ENCODE data around the gene METTL24.

Gene METTL24

GRCh38 chr6:110378552-110378951 is 20.4 kb upstream of the METTL24 start:
- H3K27me3 Mint-ChIP-seq: no peaks in the 10 kb centered on the region

GRCh38 chr6:110369066-110369465 is 10.9 kb upstream of the METTL24 start:
- Mint-ChIP-seq H3K27me3 (peaks cover 4% of the 10 kb centered on the region), H3K4me1 (ENCODE audit: low read depth) (no peaks in the 10 kb centered on the region), H3K9me3 (no peaks in the 10 kb centered on the region), H3K27ac (no peak overlapping the region), H3K4me3 (no peak overlapping the region), H3K36me3 (ENCODE audit: low read depth) (no peaks in the 10 kb centered on the region)
- intact Hi-C loops (cut with micrococcal nuclease): no loop called here

More at GRCh38 chr6:110378552-110378951, 20.4 kb upstream of the METTL24 start:
- Mint-ChIP-seq H3K9me3 (peaks cover 8% of the 10 kb centered on the region), H3K36me3 (ENCODE audit: low read depth) (no peaks in the 10 kb centered on the region), H3K4me3 (no peak overlapping the region), H3K27ac (no peak overlapping the region), H3K4me1 (ENCODE audit: low read depth) (no peaks in the 10 kb centered on the region)
- intact Hi-C loops (cut with micrococcal nuclease): no loop called here

- Mint-ChIP-seq H3K27me3 (peaks cover 4% of the 10 kb centered on the region), H3K27ac (no peak overlapping the region), H3K36me3 (ENCODE audit: low read depth) (no peaks in the 10 kb centered on the region), H3K4me3 (no peak overlapping the region), H3K9me3 (no peaks in the 10 kb centered on the region), H3K4me1 (ENCODE audit: low read depth) (no peaks in the 10 kb centered on the region)
- intact Hi-C loops (cut with micrococcal nuclease): no loop called here
Observed at GRCh38 chr6:110368284-110368683, 10.1 kb upstream of the METTL24 start.

- Mint-ChIP-seq H3K4me1 (ENCODE audit: low read depth) (no peaks in the 10 kb centered on the region), H3K27ac (no peak overlapping the region), H3K36me3 (ENCODE audit: low read depth) (no peaks in the 10 kb centered on the region), H3K4me3 (no peak overlapping the region), H3K27me3 (peaks cover 6% of the 10 kb centered on the region), H3K9me3 (no peaks in the 10 kb centered on the region)
- intact Hi-C loops (cut with micrococcal nuclease): no loop called here
Observed at GRCh38 chr6:110367825-110368224, 9.7 kb upstream of the METTL24 start.

- H3K4me1 Mint-ChIP-seq (ENCODE audit: low read depth): no peaks in the 10 kb centered on the region
Observed at GRCh38 chr6:110366975-110367374, 8.8 kb upstream of the METTL24 start.

GRCh38 chr6:110366256-110366655 is 8.1 kb upstream of the METTL24 start:
- Mint-ChIP-seq H3K27me3 (peaks cover 12% of the 10 kb centered on the region), H3K9me3 (peaks cover 5% of the 10 kb centered on the region), H3K36me3 (ENCODE audit: low read depth) (no peaks in the 10 kb centered on the region), H3K27ac (no peak overlapping the region), H3K4me3 (no peak overlapping the region), H3K4me1 (ENCODE audit: low read depth) (no peaks in the 10 kb centered on the region)
- intact Hi-C loops (cut with micrococcal nuclease): no loop called here

More at GRCh38 chr6:110366975-110367374, 8.8 kb upstream of the METTL24 start:
- Mint-ChIP-seq H3K27me3 (peaks cover 8% of the 10 kb centered on the region), H3K36me3 (ENCODE audit: low read depth) (no peaks in the 10 kb centered on the region), H3K27ac (no peak overlapping the region), H3K9me3 (no peaks in the 10 kb centered on the region), H3K4me3 (no peak overlapping the region)
- intact Hi-C loops (cut with micrococcal nuclease): no loop called here

GRCh38 chr6:110364364-110365105 is 6.4 kb upstream of the METTL24 start:
- no peak overlapping the region for H3K27ac Mint-ChIP-seq
- intact Hi-C loops (cut with micrococcal nuclease): no loop called here
- H3K27me3 Mint-ChIP-seq: peaks cover 18% of the 10 kb centered on the region
- H3K36me3 Mint-ChIP-seq (ENCODE audit: low read depth): no peaks in the 10 kb centered on the region
- H3K4me3 Mint-ChIP-seq: no peak overlapping the region
- H3K4me1 Mint-ChIP-seq (ENCODE audit: low read depth): no peaks in the 10 kb centered on the region
- peaks cover 8% of the 10 kb centered on the region for H3K9me3 Mint-ChIP-seq

- H3K36me3 Mint-ChIP-seq (ENCODE audit: low read depth): no peaks in the 10 kb centered on the region
- intact Hi-C loops (cut with micrococcal nuclease): no loop called here
- H3K4me3 Mint-ChIP-seq: no peak overlapping the region
- no peaks in the 10 kb centered on the region for H3K4me1 Mint-ChIP-seq (ENCODE audit: low read depth)
- H3K9me3 Mint-ChIP-seq: peaks cover 8% of the 10 kb centered on the region
- H3K27ac Mint-ChIP-seq: no peak overlapping the region
- H3K27me3 Mint-ChIP-seq: peaks cover 25% of the 10 kb centered on the region
Observed at GRCh38 chr6:110363748-110364147, 5.6 kb upstream of the METTL24 start.

- Mint-ChIP-seq H3K4me3 (no peak overlapping the region), H3K27ac (no peak overlapping the region), H3K27me3 (peaks cover 49% of the 10 kb centered on the region), H3K4me1 (ENCODE audit: low read depth) (peaks cover 5% of the 10 kb centered on the region), H3K36me3 (ENCODE audit: low read depth) (no peaks in the 10 kb centered on the region), H3K9me3 (peaks cover 8% of the 10 kb centered on the region)
- intact Hi-C loops (cut with micrococcal nuclease): no loop called here
Observed at GRCh38 chr6:110360676-110361075, 2.5 kb upstream of the METTL24 start.

GRCh38 chr6:110359556-110359955 is 1.4 kb upstream of the METTL24 start:
- no peaks in the 10 kb centered on the region for H3K36me3 Mint-ChIP-seq (ENCODE audit: low read depth)
- H3K4me3 Mint-ChIP-seq: no peak overlapping the region
- H3K27me3 Mint-ChIP-seq: peaks cover 53% of the 10 kb centered on the region
- intact Hi-C loops (cut with micrococcal nuclease): no loop called here
- no peak overlapping the region for H3K27ac Mint-ChIP-seq
- H3K4me1 Mint-ChIP-seq (ENCODE audit: low read depth): peaks cover 5% of the 10 kb centered on the region
- peaks cover 8% of the 10 kb centered on the region for H3K9me3 Mint-ChIP-seq

GRCh38 chr6:110358553-110359160 is 508 bp upstream of the METTL24 start:
- H3K4me3 Mint-ChIP-seq: no peak overlapping the region
- intact Hi-C loops (cut with micrococcal nuclease): no loop called here

GRCh38 chr6:110357298-110357663 is 868 bp downstream of the METTL24 start:
- intact Hi-C loops (cut with micrococcal nuclease): no loop called here
- H3K4me3 Mint-ChIP-seq: peak overlapping the region; percentile 77
- no peaks in the 10 kb centered on the region for H3K36me3 Mint-ChIP-seq (ENCODE audit: low read depth)
- peaks cover 51% of the 10 kb centered on the region for H3K27me3 Mint-ChIP-seq
- no peak overlapping the region for H3K27ac Mint-ChIP-seq
- peaks cover 5% of the 10 kb centered on the region for H3K4me1 Mint-ChIP-seq (ENCODE audit: low read depth)
- H3K9me3 Mint-ChIP-seq: peaks cover 8% of the 10 kb centered on the region

More at GRCh38 chr6:110358553-110359160, 508 bp upstream of the METTL24 start:
- no peak overlapping the region for H3K27ac Mint-ChIP-seq
- no peaks in the 10 kb centered on the region for H3K36me3 Mint-ChIP-seq (ENCODE audit: low read depth)
- H3K4me1 Mint-ChIP-seq (ENCODE audit: low read depth): peaks cover 5% of the 10 kb centered on the region
- H3K27me3 Mint-ChIP-seq: peaks cover 55% of the 10 kb centered on the region
- peaks cover 8% of the 10 kb centered on the region for H3K9me3 Mint-ChIP-seq

GRCh38 chr6:110356778-110357177 is 1.4 kb downstream of the METTL24 start:
- peaks cover 5% of the 10 kb centered on the region for H3K4me1 Mint-ChIP-seq (ENCODE audit: low read depth)
- H3K9me3 Mint-ChIP-seq: peaks cover 8% of the 10 kb centered on the region
- peaks cover 51% of the 10 kb centered on the region for H3K27me3 Mint-ChIP-seq
- no peaks in the 10 kb centered on the region for H3K36me3 Mint-ChIP-seq (ENCODE audit: low read depth)
- no peak overlapping the region for H3K27ac Mint-ChIP-seq
- H3K4me3 Mint-ChIP-seq: no peak overlapping the region
- intact Hi-C loops (cut with micrococcal nuclease): no loop called here

GRCh38 chr6:110355727-110356126 is 2.4 kb downstream of the METTL24 start:
- Mint-ChIP-seq H3K9me3 (no peaks in the 10 kb centered on the region), H3K36me3 (ENCODE audit: low read depth) (no peaks in the 10 kb centered on the region), H3K27ac (no peak overlapping the region), H3K4me3 (no peak overlapping the region), H3K27me3 (peaks cover 44% of the 10 kb centered on the region), H3K4me1 (ENCODE audit: low read depth) (peaks cover 5% of the 10 kb centered on the region)
- intact Hi-C loops (cut with micrococcal nuclease): no loop called here

Measured in dendritic cell treated with granulocyte-macrophage colony-stimulating factor and Interleukin-4, amounts not matched to agents 40 ng/mL and 50 ng/mL, for 4 days (primary cell).